Stimulated activated CD4-positive, alpha-beta T cell treated with anti-CD3 and anti-CD28 coated beads, Interleukin-1b, Interleukin-23, amount 100 ng/mL, for 24 hours (primary cell): ENCODE data around the gene SEH1L.
"Not testable (repeated sequence)": the region's sequence is repeated elsewhere in the genome, so short reads cannot be mapped to it uniquely, and the experiment has no call there.

Experiments used
- DNase-seq, 4 experiments: peaks; one replicate each; pipeline ENCODE4 v3.0.0-alpha.2; 2020; ENCODE audit warnings: low read depth in 4 of 4, low spot score in 1 of 4

SEH1L gene, protein sequence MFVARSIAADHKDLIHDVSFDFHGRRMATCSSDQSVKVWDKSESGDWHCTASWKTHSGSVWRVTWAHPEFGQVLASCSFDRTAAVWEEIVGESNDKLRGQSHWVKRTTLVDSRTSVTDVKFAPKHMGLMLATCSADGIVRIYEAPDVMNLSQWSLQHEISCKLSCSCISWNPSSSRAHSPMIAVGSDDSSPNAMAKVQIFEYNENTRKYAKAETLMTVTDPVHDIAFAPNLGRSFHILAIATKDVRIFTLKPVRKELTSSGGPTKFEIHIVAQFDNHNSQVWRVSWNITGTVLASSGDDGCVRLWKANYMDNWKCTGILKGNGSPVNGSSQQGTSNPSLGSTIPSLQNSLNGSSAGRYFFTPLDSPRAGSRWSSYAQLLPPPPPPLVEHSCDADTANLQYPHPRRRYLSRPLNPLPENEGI

GRCh38 chr18:12947285-12948049, at the start of gene SEH1L:
TSS of gene SEH1L (plus strand) at chr18:12948011. CDS start at chr18:12948122, 111 bp downstream.
- peak; percentile 99 to 100 (median 100) for DNase-seq

GRCh38 chr18:12901208-12901607, 46.6 kb upstream of the SEH1L start:
- DNase-seq: not testable (repeated sequence)

DNA sequence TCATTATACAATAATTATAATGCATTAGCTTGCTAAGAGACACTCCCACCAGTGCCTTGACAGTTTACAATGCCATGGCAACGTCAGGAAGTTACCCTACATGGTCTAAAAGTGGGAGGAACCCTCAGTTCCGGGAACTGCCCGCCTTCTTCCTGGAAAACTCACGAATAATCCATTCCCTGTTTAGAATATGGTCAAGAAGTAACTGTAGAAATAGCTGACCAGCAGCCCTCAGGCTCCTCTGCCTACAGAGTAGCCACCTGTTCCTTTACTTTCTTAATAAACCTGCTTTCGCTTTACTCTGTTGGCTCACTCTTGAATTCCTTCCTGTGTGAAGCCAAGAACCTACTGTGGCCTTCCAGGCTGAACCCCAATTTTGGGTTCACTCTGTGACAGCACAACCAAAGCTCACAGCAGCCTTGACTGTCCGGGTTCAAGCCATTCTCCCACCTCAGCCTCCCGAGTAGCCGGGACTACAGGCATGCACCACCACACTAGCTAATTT, 43.7 kb upstream of the SEH1L start:
- no peak for DNase-seq

DNA sequence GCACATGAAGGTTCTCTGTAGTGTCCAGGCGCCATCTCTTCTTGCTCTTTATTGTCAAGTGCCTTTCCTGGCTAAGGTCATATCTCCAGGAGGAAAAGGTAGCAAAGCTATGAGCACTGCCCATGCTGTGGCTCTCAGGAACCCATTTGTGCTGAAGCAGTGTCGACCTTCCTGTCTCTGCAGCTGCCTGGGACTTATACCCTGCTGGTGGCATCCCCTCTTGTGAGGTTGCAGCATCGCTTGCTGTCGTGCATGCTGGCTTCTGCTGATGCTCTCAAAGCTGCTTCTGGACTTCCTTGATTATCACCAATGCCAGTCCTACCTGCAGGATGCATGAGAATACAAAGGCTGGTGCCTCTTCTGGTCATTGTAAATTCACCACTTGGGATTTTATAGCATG, 41.7 kb upstream of the SEH1L start:
- DNase-seq: no peak

DNA sequence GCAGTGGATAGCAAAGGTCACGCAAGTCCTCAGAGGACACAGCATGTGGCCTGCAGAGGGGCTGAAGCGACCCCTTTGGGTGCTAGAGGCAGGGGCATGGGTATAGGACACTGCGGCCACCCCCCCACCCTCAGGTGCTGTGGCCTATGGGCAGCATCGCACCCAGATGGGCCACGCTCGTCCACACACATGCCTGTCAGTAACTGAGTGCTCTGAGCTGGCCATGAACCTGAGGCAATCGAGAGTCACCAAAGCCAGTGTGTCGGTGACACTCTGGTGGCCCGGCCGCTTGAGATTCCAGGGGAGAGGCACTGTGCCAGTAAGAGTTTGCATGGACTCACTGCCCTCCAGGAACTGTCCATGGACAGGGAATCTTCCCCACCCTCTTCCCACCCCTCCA, 41.0 kb upstream of the SEH1L start:
- no peak for DNase-seq

DNA sequence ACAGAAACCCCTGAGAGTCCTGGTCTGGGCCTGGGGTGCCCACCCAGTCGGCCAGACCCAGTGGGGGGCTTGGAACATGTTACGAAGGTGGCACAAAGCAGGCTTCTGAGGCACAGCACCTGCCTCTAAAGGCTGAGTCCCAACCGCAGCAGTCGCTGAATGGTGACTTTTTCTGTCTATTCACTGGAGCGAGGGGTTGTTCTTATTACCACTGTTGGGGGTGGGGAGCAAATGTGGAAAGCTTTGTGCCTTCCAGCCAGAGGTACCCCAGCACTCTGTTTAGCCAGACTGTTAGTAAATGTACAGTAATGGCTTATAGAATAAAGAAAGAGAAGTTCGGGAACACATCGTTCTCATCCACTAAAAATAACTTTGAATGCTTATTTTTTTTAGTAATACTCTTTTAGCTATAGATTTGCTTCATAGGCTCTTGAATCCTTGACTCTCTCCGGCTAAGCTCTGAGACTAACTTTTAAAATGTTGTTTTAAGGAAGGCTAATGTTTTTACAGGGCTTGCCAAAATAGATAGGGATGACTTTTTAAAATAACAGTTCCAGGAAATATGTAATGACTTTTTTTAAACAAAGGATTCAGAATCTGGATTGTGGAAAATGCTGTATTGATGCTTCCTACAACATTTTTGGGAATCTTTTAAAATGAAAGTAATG, 40.4 kb upstream of the SEH1L start:
- no peak for DNase-seq

DNA sequence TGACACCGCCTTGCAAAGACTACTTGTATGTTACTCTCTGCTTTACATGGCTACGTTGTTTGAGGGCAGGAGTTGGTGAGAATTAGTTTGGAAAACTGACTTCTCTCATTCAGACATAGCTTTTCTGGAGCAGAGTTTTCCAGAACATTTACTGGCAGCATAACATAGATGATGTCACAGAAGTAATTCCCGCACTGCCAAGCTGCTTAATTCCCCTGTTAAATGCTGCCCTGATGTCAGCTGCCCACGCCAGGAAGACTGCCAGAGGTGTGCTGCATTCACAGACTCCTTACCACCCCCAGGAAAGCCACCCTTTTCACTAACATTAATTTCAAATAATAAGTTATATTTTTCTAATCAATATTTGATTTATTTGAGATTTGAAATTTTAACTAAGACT, 39.1 kb upstream of the SEH1L start:
- no peak for DNase-seq

DNA sequence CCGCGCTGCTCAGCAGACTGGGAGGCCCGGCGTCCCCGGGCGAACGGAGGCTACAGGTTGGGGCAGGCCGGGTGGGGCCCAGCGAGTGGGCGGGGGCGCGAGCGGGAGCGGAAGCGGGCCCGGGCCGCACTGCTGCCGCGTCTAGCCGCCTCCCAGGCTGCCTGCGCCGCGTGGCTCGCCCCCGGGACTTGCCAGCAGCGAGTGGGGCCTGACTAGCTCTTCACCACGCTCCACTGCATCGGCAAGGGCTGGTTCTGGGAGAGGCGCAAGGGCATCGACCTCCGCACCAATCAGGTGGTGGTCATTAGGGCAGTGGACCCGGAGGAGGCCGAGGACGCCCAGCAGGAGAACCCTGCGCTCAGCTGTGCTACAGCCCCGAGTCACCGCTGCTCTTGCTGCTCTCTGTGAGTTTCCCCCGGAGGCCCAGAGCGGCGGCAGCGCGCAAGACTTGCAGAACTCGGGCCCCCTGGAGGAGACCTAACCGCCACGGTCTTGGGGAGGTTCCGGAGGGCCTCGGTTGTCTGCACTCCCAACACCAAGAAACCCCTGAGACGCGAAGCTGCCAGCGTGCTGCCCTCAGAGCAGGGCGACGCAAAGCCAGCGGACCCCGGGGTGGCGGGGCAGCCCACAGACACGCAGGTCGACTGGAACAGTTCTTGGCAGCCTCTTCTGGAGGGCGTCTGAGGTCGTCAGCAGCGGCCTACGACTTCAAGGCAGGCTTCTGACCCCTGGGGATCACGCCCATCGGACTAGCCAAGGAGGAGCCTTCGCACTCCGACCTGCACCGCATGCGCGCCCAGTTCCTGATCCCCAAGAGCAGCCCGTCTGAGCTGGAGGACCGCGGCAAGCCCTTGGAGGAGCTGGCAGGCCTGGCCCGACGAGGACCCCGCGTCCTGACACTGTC, 36.5 kb upstream of the SEH1L start:
- DNase-seq: peak in 3 of 4 experiments; percentile 10 to 46 (median 33)

DNA sequence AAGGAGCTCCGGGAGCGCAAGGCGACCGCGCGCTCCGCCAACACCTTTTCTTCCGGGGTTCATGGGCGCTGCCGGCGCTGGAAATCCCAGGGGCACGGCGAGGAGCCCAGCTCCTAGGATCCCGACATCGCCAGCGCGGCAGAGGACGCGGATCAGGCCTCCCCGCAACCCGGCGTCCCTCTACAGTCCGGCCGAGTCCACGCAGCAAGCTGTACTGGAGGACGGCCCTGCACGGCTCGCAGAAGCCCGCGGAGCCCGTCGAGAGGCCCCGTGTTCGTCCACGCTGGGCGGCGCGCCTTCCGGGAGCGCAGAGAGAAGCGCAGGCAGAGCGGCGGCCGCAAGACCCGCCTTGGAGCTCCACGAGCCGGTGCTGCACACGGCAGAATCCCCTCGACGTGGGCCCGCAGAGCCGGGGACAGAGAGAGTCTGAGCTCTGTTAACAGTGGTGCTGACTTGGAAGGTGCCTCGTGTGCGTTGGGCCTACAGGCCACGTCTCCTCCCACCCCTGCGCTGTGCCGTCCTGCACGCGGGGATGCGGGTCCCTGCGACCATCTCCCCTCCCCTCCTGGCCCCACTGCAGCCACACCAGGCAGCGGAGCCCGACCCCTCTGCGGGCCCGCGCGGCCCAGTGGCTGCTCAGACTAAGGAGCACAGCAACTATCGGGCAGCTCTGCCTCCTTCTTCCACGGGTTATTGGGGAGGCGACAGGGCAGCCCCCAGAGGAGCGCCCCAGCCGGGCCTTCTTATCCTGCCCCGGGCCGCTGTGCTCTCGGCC, 35.7 kb upstream of the SEH1L start:
- DNase-seq: no peak

DNA sequence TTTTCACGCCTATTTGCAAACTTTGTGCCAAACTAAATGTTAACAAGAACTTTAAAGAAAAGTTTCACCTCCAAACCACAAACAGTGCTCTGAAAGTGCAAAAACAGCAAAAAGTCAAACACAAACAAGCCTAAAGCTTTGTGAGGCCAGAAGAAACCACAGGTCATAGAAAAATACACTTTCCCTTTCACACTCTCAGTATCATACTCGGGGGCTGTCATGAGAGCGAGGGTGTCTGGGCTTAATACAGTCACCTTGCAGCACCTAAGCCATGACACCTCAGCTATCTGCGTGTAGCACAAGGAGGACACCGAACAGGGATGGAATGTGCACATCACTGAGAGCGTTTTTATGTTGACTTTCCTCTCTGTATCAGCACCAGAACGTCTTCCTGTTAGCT, 26.6 kb upstream of the SEH1L start:
- no peak for DNase-seq

DNA sequence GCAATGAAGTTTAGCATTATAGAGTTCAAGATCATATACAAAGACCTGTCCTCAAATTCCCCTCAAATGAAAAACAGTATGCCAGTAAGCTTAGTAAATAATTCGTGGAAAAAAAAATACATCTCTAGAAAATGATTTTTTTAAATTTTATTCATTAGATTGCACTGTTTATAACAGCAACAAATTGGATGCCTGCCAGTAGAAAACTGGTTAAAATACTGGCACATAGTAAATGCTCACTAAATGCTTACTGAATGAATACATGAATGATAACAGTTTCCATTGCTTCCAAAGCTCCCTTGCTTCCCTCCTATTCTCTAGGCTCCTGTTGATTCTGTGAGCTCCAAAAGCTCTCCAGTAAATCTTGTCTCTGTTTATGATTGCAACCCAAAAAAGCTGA, 25.5 kb upstream of the SEH1L start:
- no peak for DNase-seq

GRCh38 chr18:12924616-12925015, 23.2 kb upstream of the SEH1L start:
- DNase-seq: no peak

GRCh38 chr18:12928206-12928605, 19.6 kb upstream of the SEH1L start:
- no peak for DNase-seq

DNA sequence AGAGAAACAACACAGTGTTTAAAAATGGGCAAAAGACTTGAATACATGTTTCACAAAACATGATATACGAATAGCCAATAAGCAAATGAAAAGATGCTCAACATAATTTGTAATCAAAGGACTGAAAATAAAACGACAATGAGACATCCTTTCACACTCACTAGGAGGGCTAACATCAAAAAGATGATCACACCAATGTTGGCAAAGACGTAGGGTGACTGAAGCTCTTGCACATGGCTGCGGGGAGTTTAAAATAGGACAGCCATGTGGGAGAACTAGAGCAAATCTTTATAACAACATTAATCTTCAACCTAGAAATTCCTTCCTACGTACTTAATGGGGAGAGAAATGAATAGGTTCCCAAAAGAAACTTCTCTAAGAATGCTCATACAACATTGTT, 19.2 kb upstream of the SEH1L start:
- DNase-seq: no peak

GRCh38 chr18:12929477-12930083, 18.2 kb upstream of the SEH1L start:
- no peak for DNase-seq

- DNase-seq: no peak
These were observed 17.4 kb upstream of the SEH1L start for GRCh38 chr18:12930376-12930775.

DNA sequence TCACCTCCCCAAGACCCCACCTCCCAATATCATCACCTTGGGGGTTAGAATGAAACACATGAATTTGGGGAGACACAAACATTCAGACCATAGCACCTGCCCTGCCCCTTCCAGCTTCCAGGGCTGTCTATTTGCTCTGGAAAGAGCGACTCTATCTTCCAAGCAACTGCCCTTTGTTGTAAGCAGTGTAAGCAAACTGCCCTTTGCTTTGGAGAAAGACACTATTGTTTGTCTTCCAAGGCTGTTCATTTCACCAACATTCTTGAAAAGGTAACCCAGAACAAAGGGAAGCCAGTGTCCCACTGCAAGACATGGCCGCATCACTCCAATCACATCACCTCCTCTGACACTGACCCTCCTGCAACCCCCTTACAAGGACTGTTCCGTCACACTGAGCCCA, 16.9 kb upstream of the SEH1L start:
- no peak for DNase-seq

DNA sequence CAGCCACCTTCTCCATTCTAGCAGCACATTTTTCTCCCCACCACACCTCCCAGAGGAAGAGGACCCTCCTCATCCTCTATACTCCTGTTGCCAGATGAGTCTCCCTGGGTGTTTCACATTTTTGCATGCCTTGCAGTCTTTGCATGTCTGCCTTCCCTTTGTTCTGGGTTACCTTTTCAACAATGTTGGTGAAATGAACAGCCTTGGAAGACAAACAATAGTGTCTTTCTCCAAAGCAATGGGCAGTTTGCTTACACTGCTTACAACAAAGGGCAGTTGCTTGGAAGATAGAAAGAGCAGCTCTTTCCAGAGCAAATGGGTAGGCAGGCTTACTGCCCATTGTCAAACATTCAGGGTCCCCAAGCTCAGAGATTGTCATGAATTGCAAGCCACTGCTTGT, 14.5 kb upstream of the SEH1L start:
- no peak for DNase-seq

GRCh38 chr18:12934454-12935071, 13.2 kb upstream of the SEH1L start:
- DNase-seq: peak; percentile 45 to 65 (median 51)
